ENCODE data around the gene ADGRB2.

- TF ChIP-seq, protein P1, sequence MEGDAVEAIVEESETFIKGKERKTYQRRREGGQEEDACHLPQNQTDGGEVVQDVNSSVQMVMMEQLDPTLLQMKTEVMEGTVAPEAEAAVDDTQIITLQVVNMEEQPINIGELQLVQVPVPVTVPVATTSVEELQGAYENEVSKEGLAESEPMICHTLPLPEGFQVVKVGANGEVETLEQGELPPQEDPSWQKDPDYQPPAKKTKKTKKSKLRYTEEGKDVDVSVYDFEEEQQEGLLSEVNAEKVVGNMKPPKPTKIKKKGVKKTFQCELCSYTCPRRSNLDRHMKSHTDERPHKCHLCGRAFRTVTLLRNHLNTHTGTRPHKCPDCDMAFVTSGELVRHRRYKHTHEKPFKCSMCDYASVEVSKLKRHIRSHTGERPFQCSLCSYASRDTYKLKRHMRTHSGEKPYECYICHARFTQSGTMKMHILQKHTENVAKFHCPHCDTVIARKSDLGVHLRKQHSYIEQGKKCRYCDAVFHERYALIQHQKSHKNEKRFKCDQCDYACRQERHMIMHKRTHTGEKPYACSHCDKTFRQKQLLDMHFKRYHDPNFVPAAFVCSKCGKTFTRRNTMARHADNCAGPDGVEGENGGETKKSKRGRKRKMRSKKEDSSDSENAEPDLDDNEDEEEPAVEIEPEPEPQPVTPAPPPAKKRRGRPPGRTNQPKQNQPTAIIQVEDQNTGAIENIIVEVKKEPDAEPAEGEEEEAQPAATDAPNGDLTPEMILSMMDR (IDR thresholded peaks at IDR 0.05; ENCODE audit: low read depth, low read length) = no peak
- TF ChIP-seq EZH2phosphoT487 (IDR thresholded peaks at IDR 0.05; ENCODE audit: low read depth) = no peak
Measured at GRCh38 chr1:31773861-31774260, 9.7 kb upstream of the ADGRB2 start.

Data from OCI-LY3 (cell line).